ENCODE measurements around the gene FOXQ1. TPM values are rescaled to one million over a fixed set of nuclear protein-coding genes. Genes with fewer than 3 reads are reported as not detected.

The FOXQ1 gene
- total and polyA plus RNA-seq, 2 of the 13 experiments (the other 11 are each of a cell fraction or from before 2014, with no cell fraction given) = 35.2 to 39.8 TPM

- TF ChIP-seq ARID5B (CRISPR knock-in tag; IDR thresholded peaks at IDR 0.05) (peak; percentile 99), ZNF790 (CRISPR knock-in tag; IDR thresholded peaks at IDR 0.05; ENCODE audit: borderline replicate concordance) (no peak), ZNF678 (CRISPR knock-in tag; IDR thresholded peaks at IDR 0.05) (no peak), KMT2B (CRISPR knock-in tag; IDR thresholded peaks at IDR 0.05) (peak; percentile 74), ZNF446 (CRISPR knock-in tag; IDR thresholded peaks at IDR 0.05) (no peak), ARNTL (CRISPR knock-in tag; IDR thresholded peaks at IDR 0.05) (peak; percentile 95), ZNF274 (CRISPR knock-in tag; IDR thresholded peaks at IDR 0.05) (peak; percentile 63; the same call in 1 of the 2 replicates), MAF1 (CRISPR knock-in tag; IDR thresholded peaks at IDR 0.05; ENCODE audit: borderline replicate concordance) (no peak), MTERF4 (CRISPR knock-in tag; IDR thresholded peaks at IDR 0.05) (no peak), BHLHE40 (IDR thresholded peaks at IDR 0.05; ENCODE audit: low read length) (peak; percentile 37; the same call in 1 of the 2 replicates), ZNF264 (CRISPR knock-in tag; IDR thresholded peaks at IDR 0.05) (peak; percentile 14; the same call in 1 of the 2 replicates), HMGA1 (CRISPR knock-in tag; conservative IDR thresholded peaks at IDR 0.05) (no peak), DPF2 (CRISPR knock-in tag; IDR thresholded peaks at IDR 0.05; ENCODE audit: borderline replicate concordance, low read depth) (peak; percentile 95), POLR2AphosphoS5 (IDR thresholded peaks at IDR 0.05; ENCODE audit: low read depth, low read length) (peak; percentile 52), ZMAT3 (CRISPR knock-in tag; conservative IDR thresholded peaks at IDR 0.05) (no peak)
- TF ChIP-seq, protein P1, sequence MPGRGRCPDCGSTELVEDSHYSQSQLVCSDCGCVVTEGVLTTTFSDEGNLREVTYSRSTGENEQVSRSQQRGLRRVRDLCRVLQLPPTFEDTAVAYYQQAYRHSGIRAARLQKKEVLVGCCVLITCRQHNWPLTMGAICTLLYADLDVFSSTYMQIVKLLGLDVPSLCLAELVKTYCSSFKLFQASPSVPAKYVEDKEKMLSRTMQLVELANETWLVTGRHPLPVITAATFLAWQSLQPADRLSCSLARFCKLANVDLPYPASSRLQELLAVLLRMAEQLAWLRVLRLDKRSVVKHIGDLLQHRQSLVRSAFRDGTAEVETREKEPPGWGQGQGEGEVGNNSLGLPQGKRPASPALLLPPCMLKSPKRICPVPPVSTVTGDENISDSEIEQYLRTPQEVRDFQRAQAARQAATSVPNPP (CRISPR knock-in tag; IDR thresholded peaks at IDR 0.05) = peak; percentile 76; the same call in 1 of the 2 replicates
- TF ChIP-seq, protein P2, sequence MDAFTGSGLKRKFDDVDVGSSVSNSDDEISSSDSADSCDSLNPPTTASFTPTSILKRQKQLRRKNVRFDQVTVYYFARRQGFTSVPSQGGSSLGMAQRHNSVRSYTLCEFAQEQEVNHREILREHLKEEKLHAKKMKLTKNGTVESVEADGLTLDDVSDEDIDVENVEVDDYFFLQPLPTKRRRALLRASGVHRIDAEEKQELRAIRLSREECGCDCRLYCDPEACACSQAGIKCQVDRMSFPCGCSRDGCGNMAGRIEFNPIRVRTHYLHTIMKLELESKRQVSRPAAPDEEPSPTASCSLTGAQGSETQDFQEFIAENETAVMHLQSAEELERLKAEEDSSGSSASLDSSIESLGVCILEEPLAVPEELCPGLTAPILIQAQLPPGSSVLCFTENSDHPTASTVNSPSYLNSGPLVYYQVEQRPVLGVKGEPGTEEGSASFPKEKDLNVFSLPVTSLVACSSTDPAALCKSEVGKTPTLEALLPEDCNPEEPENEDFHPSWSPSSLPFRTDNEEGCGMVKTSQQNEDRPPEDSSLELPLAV (CRISPR knock-in tag; conservative IDR thresholded peaks at IDR 0.05; ENCODE audit: low read depth) = no peak
- TF ChIP-seq, protein P3, sequence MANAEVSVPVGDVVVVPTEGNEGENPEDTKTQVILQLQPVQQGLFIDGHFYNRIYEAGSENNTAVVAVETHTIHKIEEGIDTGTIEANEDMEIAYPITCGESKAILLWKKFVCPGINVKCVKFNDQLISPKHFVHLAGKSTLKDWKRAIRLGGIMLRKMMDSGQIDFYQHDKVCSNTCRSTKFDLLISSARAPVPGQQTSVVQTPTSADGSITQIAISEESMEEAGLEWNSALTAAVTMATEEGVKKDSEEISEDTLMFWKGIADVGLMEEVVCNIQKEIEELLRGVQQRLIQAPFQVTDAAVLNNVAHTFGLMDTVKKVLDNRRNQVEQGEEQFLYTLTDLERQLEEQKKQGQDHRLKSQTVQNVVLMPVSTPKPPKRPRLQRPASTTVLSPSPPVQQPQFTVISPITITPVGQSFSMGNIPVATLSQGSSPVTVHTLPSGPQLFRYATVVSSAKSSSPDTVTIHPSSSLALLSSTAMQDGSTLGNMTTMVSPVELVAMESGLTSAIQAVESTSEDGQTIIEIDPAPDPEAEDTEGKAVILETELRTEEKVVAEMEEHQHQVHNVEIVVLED (CRISPR knock-in tag; IDR thresholded peaks at IDR 0.05; ENCODE audit: borderline replicate concordance) = peak; percentile 67
- TF ChIP-seq, protein P4, sequence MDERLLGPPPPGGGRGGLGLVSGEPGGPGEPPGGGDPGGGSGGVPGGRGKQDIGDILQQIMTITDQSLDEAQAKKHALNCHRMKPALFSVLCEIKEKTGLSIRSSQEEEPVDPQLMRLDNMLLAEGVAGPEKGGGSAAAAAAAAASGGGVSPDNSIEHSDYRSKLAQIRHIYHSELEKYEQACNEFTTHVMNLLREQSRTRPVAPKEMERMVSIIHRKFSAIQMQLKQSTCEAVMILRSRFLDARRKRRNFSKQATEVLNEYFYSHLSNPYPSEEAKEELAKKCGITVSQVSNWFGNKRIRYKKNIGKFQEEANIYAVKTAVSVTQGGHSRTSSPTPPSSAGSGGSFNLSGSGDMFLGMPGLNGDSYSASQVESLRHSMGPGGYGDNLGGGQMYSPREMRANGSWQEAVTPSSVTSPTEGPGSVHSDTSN (CRISPR knock-in tag; IDR thresholded peaks at IDR 0.05) = no peak
Observed at GRCh38 chr6:1263850-1264377, 48.0 kb upstream of the FOXQ1 start (continued).
